ENCODE data around the gene FAM181A. TPM values are rescaled to one million over a fixed set of nuclear protein-coding genes. Genes with fewer than 3 reads are reported as not detected.

FAM181A gene
- total RNA-seq, 2 experiments from 2014 or later = not detected

GRCh38 chr14:93927800-93928145, 629 bp downstream of the FAM181A start:
- Mint-ChIP-seq H3K36me3 (ENCODE audit: low read depth) (peaks cover 12% of the 10 kb centered on the region), H3K4me3 (no peak overlapping the region), H3K27me3 (no peaks in the 10 kb centered on the region), H3K27ac (no peak overlapping the region), H3K9me3 (no peaks in the 10 kb centered on the region), H3K4me1 (no peaks in the 10 kb centered on the region)
- ChIA-PET POLR2A (no interaction called here), CTCF (no interaction called here)
- no peak for DNase-seq

- H3K27me3 Mint-ChIP-seq = no peaks in the 10 kb centered on the region
- no peak overlapping the region for H3K4me3 Mint-ChIP-seq
- no peak overlapping the region for H3K27ac Mint-ChIP-seq
- H3K4me1 Mint-ChIP-seq = no peaks in the 10 kb centered on the region
- H3K36me3 Mint-ChIP-seq (ENCODE audit: low read depth) = peaks cover 16% of the 10 kb centered on the region
- no peak for DNase-seq
- ChIA-PET POLR2A (no interaction called here), CTCF (no interaction called here)
- no peaks in the 10 kb centered on the region for H3K9me3 Mint-ChIP-seq
Measured at GRCh38 chr14:93928184-93929047, 1.3 kb downstream of the FAM181A start.

- Mint-ChIP-seq H3K4me3 (no peak overlapping the region), H3K36me3 (ENCODE audit: low read depth) (peaks cover 21% of the 10 kb centered on the region), H3K27me3 (no peaks in the 10 kb centered on the region), H3K4me1 (no peaks in the 10 kb centered on the region), H3K27ac (no peak overlapping the region), H3K9me3 (no peaks in the 10 kb centered on the region)
- DNase-seq = no peak
- CTCF ChIA-PET = no interaction called here
- POLR2A ChIA-PET = no interaction called here
Measured at GRCh38 chr14:93929048-93929535, 1.9 kb downstream of the FAM181A start.

GRCh38 chr14:93929657-93930056, 2.5 kb downstream of the FAM181A start:
- peaks cover 27% of the 10 kb centered on the region for H3K36me3 Mint-ChIP-seq (ENCODE audit: low read depth)
- no peaks in the 10 kb centered on the region for H3K9me3 Mint-ChIP-seq
- H3K4me1 Mint-ChIP-seq = no peaks in the 10 kb centered on the region
- H3K27me3 Mint-ChIP-seq = no peaks in the 10 kb centered on the region
- H3K4me3 Mint-ChIP-seq = no peak overlapping the region
- DNase-seq = no peak
- CTCF ChIA-PET = no interaction called here
- POLR2A ChIA-PET = no interaction called here
- H3K27ac Mint-ChIP-seq = no peak overlapping the region

GRCh38 chr14:93930296-93930988, 3.3 kb downstream of the FAM181A start:
- no peaks in the 10 kb centered on the region for H3K9me3 Mint-ChIP-seq

GRCh38 chr14:93930989-93931307, 3.8 kb downstream of the FAM181A start:
- ChIA-PET POLR2A (interaction anchor here (0.9 kb wide), 1 partner anchor 74 kb away, joined by 3 read pairs; no protein-coding TSS in a partner anchor), CTCF (interaction anchor here (1.5 kb wide), 1 partner anchor 9 kb away, joined by 9 read pairs; no protein-coding TSS in a partner anchor)
- Mint-ChIP-seq H3K27ac (no peak overlapping the region), H3K27me3 (no peaks in the 10 kb centered on the region), H3K9me3 (no peaks in the 10 kb centered on the region), H3K4me3 (no peak overlapping the region), H3K36me3 (ENCODE audit: low read depth) (peaks cover 38% of the 10 kb centered on the region), H3K4me1 (no peaks in the 10 kb centered on the region)
- no peak for DNase-seq

More at GRCh38 chr14:93930296-93930988, 3.3 kb downstream of the FAM181A start:
- H3K27me3 Mint-ChIP-seq = no peaks in the 10 kb centered on the region
- no peak for DNase-seq
- ChIA-PET POLR2A (no interaction called here), CTCF (interaction anchor here (1.5 kb wide), 1 partner anchor 9 kb away, joined by 9 read pairs; no protein-coding TSS in a partner anchor)
- H3K4me1 Mint-ChIP-seq = no peaks in the 10 kb centered on the region
- H3K27ac Mint-ChIP-seq = no peak overlapping the region
- H3K4me3 Mint-ChIP-seq = no peak overlapping the region
- H3K36me3 Mint-ChIP-seq (ENCODE audit: low read depth) = peaks cover 35% of the 10 kb centered on the region

- ChIA-PET POLR2A (interaction anchor here (1.0 kb wide), 1 partner anchor 22 kb away, joined by 3 read pairs; no protein-coding TSS in a partner anchor), CTCF (interaction anchor here (0.6 to 1.2 kb wide), 2 partner anchors 71 to 277 kb away, joined by 3 to 4 read pairs; no protein-coding TSS in a partner anchor)
- DNase-seq = no peak
- H3K27ac Mint-ChIP-seq = no peak overlapping the region
- H3K9me3 Mint-ChIP-seq = no peaks in the 10 kb centered on the region
- peaks cover 5% of the 10 kb centered on the region for H3K4me1 Mint-ChIP-seq
- H3K4me3 Mint-ChIP-seq = no peak overlapping the region
- H3K36me3 Mint-ChIP-seq (ENCODE audit: low read depth) = peaks cover 49% of the 10 kb centered on the region
- H3K27me3 Mint-ChIP-seq = no peaks in the 10 kb centered on the region
Measured at GRCh38 chr14:93932642-93933041, 5.5 kb downstream of the FAM181A start.

- CTCF ChIA-PET = interaction anchor here (1.0 to 11.2 kb wide), 8 partner anchors 11 to 201 kb away, joined by 3 to 354 read pairs (median 5); partner anchors contain the start of genes ASB2 and CCDC197
- no peak overlapping the region for H3K4me3 Mint-ChIP-seq
- peaks cover 66% of the 10 kb centered on the region for H3K36me3 Mint-ChIP-seq (ENCODE audit: low read depth)
- H3K4me1 Mint-ChIP-seq = peaks cover 20% of the 10 kb centered on the region
- no peaks in the 10 kb centered on the region for H3K27me3 Mint-ChIP-seq
- no peak for DNase-seq
- POLR2A ChIA-PET = interaction anchor here (2.4 kb wide), 1 partner anchor 65 kb away, joined by 15 read pairs; no protein-coding TSS in a partner anchor
- no peaks in the 10 kb centered on the region for H3K9me3 Mint-ChIP-seq
- H3K27ac Mint-ChIP-seq = no peak overlapping the region
Measured at GRCh38 chr14:93935213-93935612, 8.1 kb downstream of the FAM181A start.

GRCh38 chr14:93936245-93936644, 9.1 kb downstream of the FAM181A start:
- no peak for DNase-seq
- CTCF ChIA-PET = interaction anchor here (1.0 to 11.2 kb wide), 12 partner anchors 10 to 200 kb away, joined by 3 to 354 read pairs (median 6); partner anchors contain the start of genes ASB2 and CCDC197
- POLR2A ChIA-PET = interaction anchor here (0.8 to 6.1 kb wide), 3 partner anchors 35 to 64 kb away, joined by 3 to 79 read pairs (median 15); no protein-coding TSS in a partner anchor

GRCh38 chr14:93936926-93937325, 9.8 kb downstream of the FAM181A start:
- Mint-ChIP-seq H3K27me3 (no peaks in the 10 kb centered on the region), H3K27ac (no peak overlapping the region), H3K4me1 (peaks cover 32% of the 10 kb centered on the region), H3K36me3 (ENCODE audit: low read depth) (peaks cover 80% of the 10 kb centered on the region), H3K9me3 (no peaks in the 10 kb centered on the region), H3K4me3 (no peak overlapping the region)
- ChIA-PET CTCF (interaction anchor here (1.1 to 11.2 kb wide), 9 partner anchors 9 to 200 kb away, joined by 3 to 354 read pairs (median 6); partner anchors contain the start of genes ASB2 and CCDC197), POLR2A (interaction anchor here (1.5 to 6.1 kb wide), 3 partner anchors 26 to 63 kb away, joined by 4 to 79 read pairs (median 15); no protein-coding TSS in a partner anchor)
- DNase-seq = no peak

More at GRCh38 chr14:93936245-93936644, 9.1 kb downstream of the FAM181A start:
- no peaks in the 10 kb centered on the region for H3K9me3 Mint-ChIP-seq
- H3K4me3 Mint-ChIP-seq = no peak overlapping the region
- no peak overlapping the region for H3K27ac Mint-ChIP-seq
- H3K4me1 Mint-ChIP-seq = peaks cover 29% of the 10 kb centered on the region
- peaks cover 76% of the 10 kb centered on the region for H3K36me3 Mint-ChIP-seq (ENCODE audit: low read depth)
- no peaks in the 10 kb centered on the region for H3K27me3 Mint-ChIP-seq

- H3K4me3 Mint-ChIP-seq = no peak overlapping the region
- no peak for DNase-seq
- ChIA-PET CTCF (interaction anchor here (0.6 to 11.2 kb wide), 12 partner anchors 9 to 1586 kb away, joined by 3 to 354 read pairs (median 4); partner anchors contain the start of genes ASB2 and CCDC197), POLR2A (interaction anchor here (1.4 to 6.1 kb wide), 5 partner anchors 22 to 63 kb away, joined by 3 to 79 read pairs (median 15); no protein-coding TSS in a partner anchor)
- no peak overlapping the region for H3K27ac Mint-ChIP-seq
- H3K36me3 Mint-ChIP-seq (ENCODE audit: low read depth) = peaks cover 80% of the 10 kb centered on the region
- H3K9me3 Mint-ChIP-seq = no peaks in the 10 kb centered on the region
- no peaks in the 10 kb centered on the region for H3K27me3 Mint-ChIP-seq
- peaks cover 34% of the 10 kb centered on the region for H3K4me1 Mint-ChIP-seq
Measured at GRCh38 chr14:93937519-93937918, 10.4 kb downstream of the FAM181A start.

GRCh38 chr14:93938751-93939303, 11.7 kb downstream of the FAM181A start:
- H3K9me3 Mint-ChIP-seq = no peaks in the 10 kb centered on the region
- CTCF ChIA-PET = interaction anchor here (0.7 to 11.2 kb wide), 23 partner anchors 8 to 243 kb away, joined by 3 to 354 read pairs (median 24); partner anchors contain the start of genes ASB2, CCDC197, IFI27L2 and OTUB2
- peaks cover 83% of the 10 kb centered on the region for H3K36me3 Mint-ChIP-seq (ENCODE audit: low read depth)
- no peaks in the 10 kb centered on the region for H3K27me3 Mint-ChIP-seq
- peak overlapping the region; percentile 52 for H3K4me3 Mint-ChIP-seq
- POLR2A ChIA-PET = interaction anchor here (0.7 to 6.1 kb wide), 14 partner anchors 14 to 198 kb away, joined by 3 to 79 read pairs (median 10); partner anchors contain the start of genes ASB2, CCDC197, DDX24 and IFI27L1
- H3K4me1 Mint-ChIP-seq = peaks cover 36% of the 10 kb centered on the region
- no peak for DNase-seq
- no peak overlapping the region for H3K27ac Mint-ChIP-seq

Data from activated CD4-positive, alpha-beta memory T cell treated with anti-CD3 and anti-CD28 coated beads, Interleukin-2, amount 10 ng/mL, durations not matched to agents 7 days and 5 days (primary cell).